ENCODE results near the gene ZNF821. TPM values are rescaled to one million over a fixed set of nuclear protein-coding genes. Genes with fewer than 3 reads are reported as not detected.
"Not testable (repeated sequence)": the region's sequence is repeated elsewhere in the genome, so short reads cannot be mapped to it uniquely, and the experiment has no call there.

Gene ZNF821
- total RNA-seq, 1 donor from 2014 or later: 6.8 TPM

DNA sequence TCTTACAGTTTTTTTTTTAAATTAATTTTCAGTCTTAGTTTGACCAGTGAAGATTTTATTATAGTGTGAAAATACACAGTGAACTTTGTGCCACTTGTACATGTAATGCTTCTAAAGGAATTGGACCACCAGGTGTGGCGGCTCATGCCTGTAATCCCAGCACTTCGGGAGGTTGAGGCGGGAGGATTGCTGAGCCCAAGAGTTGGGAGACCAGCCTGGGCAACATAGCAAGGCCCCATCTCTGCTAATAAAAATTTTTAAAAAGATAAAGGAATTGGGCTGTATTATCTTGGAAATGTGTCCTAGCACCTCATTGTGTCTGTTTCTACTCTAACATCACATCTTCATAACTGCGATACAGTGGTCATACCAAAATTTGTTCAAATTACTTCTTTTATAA is 15.2 kb upstream of the ZNF821 start:
- DNase-seq: no peak

DNA sequence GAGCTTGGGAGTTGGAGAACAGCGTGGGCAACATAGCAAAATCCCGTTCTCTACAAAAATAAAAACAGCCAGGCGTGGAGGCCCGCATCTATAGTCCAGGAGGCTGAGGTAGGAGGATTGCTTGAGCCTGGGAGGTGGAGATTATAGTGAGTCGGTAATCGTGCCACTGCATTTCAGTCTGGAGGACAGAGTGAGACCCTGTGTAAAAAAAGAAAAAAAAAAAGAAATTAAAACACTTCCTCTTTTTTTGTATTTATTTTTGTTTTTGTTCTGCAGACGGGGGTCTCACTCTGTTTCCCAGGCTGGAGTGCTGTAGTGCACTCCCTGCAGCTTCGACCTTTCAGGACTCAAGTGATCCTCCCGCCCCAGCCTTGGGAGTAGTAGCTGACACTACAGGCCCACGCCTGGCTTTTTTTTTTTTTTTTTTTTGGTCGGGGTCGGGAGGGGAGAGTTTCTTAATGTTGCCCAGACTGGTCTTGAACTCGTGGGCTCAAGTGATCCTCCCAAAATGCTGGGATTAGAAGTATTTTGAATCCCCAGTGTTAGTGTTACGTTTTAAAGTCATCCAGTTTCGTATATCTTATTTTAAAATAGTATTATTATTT is 12.9 kb upstream of the ZNF821 start:
- no peak for DNase-seq

GRCh38 chr16:71895679-71896365 is 11.8 kb upstream of the ZNF821 start:
- peak; percentile 48 for DNase-seq

DNA sequence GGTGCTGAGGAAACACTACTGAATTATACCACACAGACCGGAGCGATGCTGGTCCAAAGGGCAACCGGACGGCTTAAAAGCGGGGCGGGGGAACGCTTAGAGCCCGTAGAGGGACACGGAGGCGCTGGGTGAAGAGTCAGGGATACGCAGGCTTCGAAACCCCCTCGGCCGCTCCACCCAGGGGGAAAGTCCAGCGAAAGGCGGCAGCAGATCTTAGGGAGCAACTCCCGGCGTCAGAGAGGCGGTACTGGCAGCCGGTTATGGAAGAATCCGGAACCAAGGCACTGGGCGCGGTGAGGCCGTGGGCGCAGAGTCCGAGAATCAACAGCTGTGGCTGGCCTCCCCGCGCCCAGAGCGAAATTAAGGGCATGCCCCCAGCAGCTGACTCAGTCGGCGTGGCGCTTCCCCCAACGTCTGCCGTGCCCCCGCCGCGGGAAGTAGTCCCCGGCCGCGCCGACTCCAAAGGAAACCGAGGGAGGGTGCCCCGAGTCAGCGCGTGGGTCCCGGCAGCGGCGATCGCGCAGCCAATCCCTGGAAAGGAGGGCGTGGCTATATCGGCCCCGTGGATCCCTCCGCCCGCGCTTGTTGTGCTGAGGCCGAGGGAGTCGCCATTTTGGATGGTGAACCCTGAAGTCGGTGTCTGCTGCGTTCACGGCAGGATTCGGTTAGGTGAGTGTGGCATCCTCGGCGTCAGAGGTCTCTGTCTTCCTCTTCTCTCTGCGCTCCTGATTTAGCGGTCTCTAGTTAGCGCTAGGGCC is 11.1 kb upstream of the ZNF821 start, which contains the start of gene IST1:
Gene IST1, plus strand, starts transcription at position 611 of the 758 bp plus-strand sequence. CDS start 20,110 bp downstream, outside the sequence.
- DNase-seq: peak; percentile 100

- peak; percentile 74 for DNase-seq
Measured at GRCh38 chr16:71894229-71894920, 10.4 kb upstream of the ZNF821 start.

DNA sequence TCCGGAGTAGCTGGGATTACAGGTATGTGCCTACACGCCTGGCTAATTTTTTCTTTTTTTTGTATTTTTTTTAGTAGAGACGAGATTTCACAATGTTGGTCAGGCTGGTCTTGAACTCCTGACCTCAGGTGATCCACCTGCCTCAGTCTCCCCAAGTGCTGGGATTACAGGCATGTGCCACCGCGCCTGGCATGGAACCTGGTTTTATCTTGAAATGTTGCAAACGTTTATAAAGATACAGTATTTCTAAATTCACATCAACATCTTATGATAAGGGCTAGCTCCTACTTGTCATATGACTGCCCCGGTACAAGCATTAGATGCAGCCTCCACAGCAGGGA is 9.9 kb upstream of the ZNF821 start:
- no peak for DNase-seq

GRCh38 chr16:71889147-71889546 is 5.2 kb upstream of the ZNF821 start:
- DNase-seq: no peak

DNA sequence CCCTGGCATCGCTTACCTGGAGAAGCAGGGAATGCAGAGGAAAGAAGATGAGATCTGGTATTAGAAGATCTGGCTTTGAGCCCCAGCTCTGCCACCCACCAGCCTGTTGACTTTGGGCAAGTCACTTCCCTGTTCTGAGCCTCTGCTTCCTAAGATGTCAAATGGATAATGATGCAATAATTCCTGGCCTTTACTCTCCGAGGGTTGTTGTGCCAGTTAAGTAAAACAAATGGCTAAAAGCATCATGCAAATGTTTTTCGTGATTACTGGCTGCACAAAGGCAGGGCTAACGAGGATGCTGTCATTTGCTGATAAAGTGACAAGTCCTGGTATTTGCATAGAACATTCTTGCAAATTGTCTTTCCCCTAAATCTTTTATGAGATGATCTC is 1.3 kb upstream of the ZNF821 start:
- no peak for DNase-seq

GRCh38 chr16:71883168-71883848 is 674 bp downstream of the ZNF821 start:
- peak; percentile 26 for DNase-seq

DNA sequence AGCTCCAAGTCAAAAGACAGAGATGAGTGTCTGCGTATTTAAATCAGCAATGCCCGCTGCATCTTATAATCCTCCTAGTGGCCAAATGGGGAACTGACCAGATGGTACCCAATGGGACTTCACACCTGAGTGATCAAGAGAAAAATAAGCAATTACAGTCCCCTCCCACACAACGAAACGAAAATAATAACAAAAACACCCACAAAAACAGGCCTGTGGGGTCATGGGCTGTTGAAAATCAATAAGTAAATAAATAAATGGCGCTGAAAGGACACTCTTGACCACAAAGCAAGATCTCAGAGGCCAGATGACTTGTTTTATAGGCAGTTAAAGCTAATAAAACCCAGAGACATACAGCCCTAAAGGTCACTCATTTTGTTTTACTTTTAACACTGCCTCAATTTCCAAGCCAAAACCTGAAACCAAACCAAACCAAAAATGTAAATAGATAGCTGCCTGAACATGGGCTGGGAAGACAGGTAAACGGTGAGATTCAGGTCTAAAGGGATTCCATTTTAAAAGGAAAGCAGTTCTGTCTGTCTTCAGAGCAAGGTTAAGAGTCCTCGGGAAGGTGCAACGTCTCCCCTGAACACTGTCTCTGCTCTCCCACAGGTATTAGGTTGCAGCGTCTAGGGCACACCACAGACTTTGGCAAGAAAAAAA is 1.3 kb downstream of the ZNF821 start:
- DNase-seq: peak; percentile 89

- DNase-seq: no peak
Measured at GRCh38 chr16:71880176-71880575, 3.8 kb downstream of the ZNF821 start.

- DNase-seq: no peak
Measured at GRCh38 chr16:71878911-71879310, 5.1 kb downstream of the ZNF821 start.

- DNase-seq: no peak
Measured at GRCh38 chr16:71873199-71873598, 10.8 kb downstream of the ZNF821 start.

DNA sequence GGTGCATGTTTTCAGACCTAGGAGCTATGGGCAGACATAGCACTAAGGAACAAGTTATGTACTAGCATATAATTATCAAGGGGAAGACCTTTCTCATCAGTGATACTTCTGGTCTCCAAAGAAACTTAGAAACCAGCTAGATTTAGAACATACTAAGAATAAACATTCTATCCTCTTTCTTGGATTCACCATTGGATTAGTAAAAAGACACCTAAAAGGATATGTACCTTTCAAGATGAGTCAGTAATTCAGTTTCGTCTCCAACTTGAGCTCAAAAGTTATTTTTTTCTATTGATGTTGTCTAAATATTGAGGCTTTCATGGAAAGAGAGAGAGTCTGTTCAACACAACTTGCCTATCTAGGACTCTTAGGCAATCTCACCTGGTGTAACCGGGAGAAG is 13.2 kb downstream of the ZNF821 start:
- DNase-seq: no peak

DNA sequence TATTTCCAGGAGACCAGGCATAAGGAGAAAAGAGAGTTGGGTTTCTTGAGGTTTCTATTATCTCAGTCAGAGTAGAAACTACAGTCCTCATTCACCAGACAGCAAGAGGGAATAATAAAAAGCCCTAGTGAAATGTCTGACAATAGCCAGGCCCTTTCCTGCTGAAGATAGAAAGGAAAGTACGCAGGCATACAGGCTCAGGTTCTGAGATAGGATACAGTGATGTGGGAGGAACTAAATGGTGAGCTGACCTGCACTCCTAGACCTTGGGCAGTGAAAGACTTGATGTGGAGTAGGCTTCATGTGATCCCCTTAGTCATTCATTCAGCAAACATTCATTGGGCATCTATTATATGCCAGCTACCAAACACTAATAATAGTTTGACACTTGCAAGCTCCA is 14.9 kb downstream of the ZNF821 start:
- no peak for DNase-seq

DNA sequence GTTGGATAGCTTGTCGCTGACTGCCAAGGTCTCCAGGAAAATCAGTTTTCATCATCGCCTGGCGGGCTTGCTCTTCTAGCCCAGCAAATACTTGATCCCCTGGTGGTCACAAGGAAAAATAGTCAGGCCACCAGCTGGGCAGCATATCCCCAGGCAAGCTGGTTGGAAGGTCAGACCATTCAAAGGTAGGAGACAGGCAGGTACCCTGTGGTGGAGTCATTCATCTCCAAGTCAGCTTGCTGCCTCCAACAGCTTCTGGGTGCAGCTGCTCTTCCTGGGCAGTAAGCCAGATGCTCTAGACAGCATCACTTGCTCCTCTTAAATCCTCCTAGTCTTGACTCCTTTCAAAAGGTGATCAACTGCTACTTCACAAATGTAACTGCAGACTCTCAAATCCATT is 16.0 kb downstream of the ZNF821 start:
- DNase-seq: no peak

- not testable (repeated sequence) for DNase-seq
Measured at GRCh38 chr16:71867175-71867574, 16.8 kb downstream of the ZNF821 start.

DNA sequence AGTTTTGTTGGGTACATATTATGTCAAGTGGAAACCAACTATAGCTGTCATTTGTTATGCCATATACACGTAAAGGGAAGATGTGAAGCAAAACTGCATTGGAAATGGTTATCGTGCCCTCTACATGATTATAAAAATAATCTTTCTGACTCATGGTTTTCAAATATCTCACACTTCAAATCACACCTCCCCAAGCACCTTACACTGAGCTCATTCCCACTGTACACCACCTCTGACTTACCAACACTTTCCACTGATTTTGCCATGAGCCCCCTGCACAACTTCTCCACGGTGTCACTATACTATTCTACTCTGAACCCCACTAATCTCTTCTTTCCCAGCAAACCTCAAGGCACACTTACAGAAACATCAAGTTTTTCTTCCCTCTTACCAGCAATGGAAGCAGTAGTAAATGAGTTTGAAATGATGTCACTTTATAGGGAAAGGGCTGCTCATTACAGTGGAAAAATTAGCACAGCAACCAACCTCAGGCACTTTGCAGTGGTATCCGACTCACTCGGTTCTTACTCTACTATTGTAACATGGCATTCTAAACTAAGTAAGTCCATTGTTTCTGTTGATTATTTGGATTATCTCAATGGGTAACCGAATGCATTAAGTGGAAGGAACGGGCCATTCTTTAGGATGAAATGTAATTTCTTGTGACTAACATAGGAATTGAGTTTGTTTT is 18.7 kb downstream of the ZNF821 start:
- DNase-seq: no peak

DNA sequence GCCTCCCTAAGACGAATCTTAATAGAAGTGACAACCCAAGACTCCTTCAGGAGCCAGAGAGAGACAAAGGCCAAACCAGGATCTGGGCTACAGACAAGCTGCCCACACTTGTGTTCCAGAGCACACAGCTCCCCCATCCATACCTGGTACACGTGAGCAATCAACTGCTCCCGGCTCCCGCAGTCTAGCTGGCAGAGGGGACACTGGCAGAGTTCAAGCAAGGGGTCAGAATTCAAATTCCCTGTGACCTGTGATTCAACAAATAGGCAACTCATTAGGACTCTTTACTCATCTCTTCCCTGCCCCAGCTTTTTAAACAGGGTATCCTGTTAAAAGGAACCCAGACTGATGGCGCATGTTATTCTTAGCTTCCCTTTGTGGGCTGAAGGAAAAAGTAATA is 20.0 kb downstream of the ZNF821 start:
- DNase-seq: no peak

GRCh38 chr16:71859762-71860521 is 24.0 kb downstream of the ZNF821 start:
- DNase-seq: no peak

All from dermis blood vessel endothelial cell (primary cell).